VCaP (cell line): ENCODE data around the gene SANBR.

ENCODE experiments used
- H3K27ac ChIP-seq: fragments of 450-650 bp; 2 replicates; pipeline ENCODE4 v1.5.1; 2017
- CTCF ChIP-seq: fragments of 450-650 bp; conservative IDR thresholded peaks from 2 replicates; pipeline ENCODE4 v1.5.1; 2017; ENCODE audit warnings: mild to moderate bottlenecking, moderate library complexity

SANBR gene

GRCh38 chr2:61045999-61046398 lies 19.7 kb upstream of the SANBR start:
- H3K27ac ChIP-seq, result no peak overlapping the region
- no peak for TF ChIP-seq CTCF

GRCh38 chr2:61055557-61055956 lies 10.1 kb upstream of the SANBR start:
- H3K27ac ChIP-seq, result no peak overlapping the region
- TF ChIP-seq CTCF, result no peak

GRCh38 chr2:61057562-61057961 lies 8.1 kb upstream of the SANBR start:
- TF ChIP-seq CTCF, result no peak
- no peak overlapping the region for H3K27ac ChIP-seq

GRCh38 chr2:61059382-61059781 lies 6.3 kb upstream of the SANBR start:
- no peak for TF ChIP-seq CTCF
- no peak overlapping the region for H3K27ac ChIP-seq

GRCh38 chr2:61074100-61074499 lies 8.4 kb downstream of the SANBR start:
- H3K27ac ChIP-seq, result no peak overlapping the region
- TF ChIP-seq CTCF, result no peak

GRCh38 chr2:61085883-61086282 lies 20.2 kb downstream of the SANBR start:
- no peak for TF ChIP-seq CTCF
- H3K27ac ChIP-seq, result no peak overlapping the region

GRCh38 chr2:61089797-61090196 lies 24.1 kb downstream of the SANBR start:
- no peak overlapping the region for H3K27ac ChIP-seq
- no peak for TF ChIP-seq CTCF
